MCF 10A (cell line): ENCODE data around the gene XPNPEP1. TPM values are rescaled to one million over a fixed set of nuclear protein-coding genes. Genes with fewer than 3 reads are reported as not detected.

Source experiments
- BruUV-seq: library from RNA; stranded (reverse); fragments of 400-500 nt; replicated peaks from 2 replicates; lab custom pipeline; 2021; lab: Mats Ljungman, UMichigan
- CTCF ChIA-PET: fragments of 300-600 bp; sonication (Branson Sonifier 250); formaldehyde crosslinking; extraction: SDS; loops from one replicate; lab custom pipeline; 2021; ENCODE audit warnings: antibody characterized with exemption, inconsistent platforms; lab: Yijun Ruan, JAX
- POLR2A ChIA-PET: fragments of 300-600, 350-650 bp; sonication (Branson Sonifier 250); formaldehyde crosslinking; extraction: SDS; loops from one replicate; lab custom pipeline; 2020; ENCODE audit warnings: antibody characterized with exemption, inconsistent platforms; lab: Yijun Ruan, JAX
- DNase-seq: peaks from one replicate; pipeline ENCODE4 v3.0.0-alpha.2; 2018; ENCODE audit not compliant: unreplicated experiment
- H3K27ac Mint-ChIP-seq: one replicate; pipeline ENCODE4 v1.8.0; 2022; ENCODE audit warnings: mild to moderate bottlenecking, low read depth, mixed read lengths; ENCODE audit not compliant: unreplicated experiment
- H3K27me3 Mint-ChIP-seq: one replicate; pipeline ENCODE4 v1.8.0; 2022; ENCODE audit warnings: mixed read lengths; ENCODE audit not compliant: insufficient read depth, unreplicated experiment
- H3K36me3 Mint-ChIP-seq: one replicate; pipeline ENCODE4 v1.8.0; 2022; ENCODE audit warnings: mild to moderate bottlenecking, moderate library complexity, mixed read lengths; ENCODE audit not compliant: insufficient read depth, unreplicated experiment
- H3K4me1 Mint-ChIP-seq: one replicate; pipeline ENCODE4 v1.8.0; 2022; ENCODE audit warnings: mixed read lengths; ENCODE audit not compliant: insufficient read depth, unreplicated experiment
- H3K4me3 Mint-ChIP-seq: one replicate; pipeline ENCODE4 v1.8.0; 2022; ENCODE audit warnings: mild to moderate bottlenecking, moderate library complexity, mixed read lengths; ENCODE audit not compliant: unreplicated experiment
- H3K9me3 Mint-ChIP-seq: one replicate; pipeline ENCODE4 v1.8.0; 2022; ENCODE audit warnings: mixed read lengths; ENCODE audit not compliant: unreplicated experiment
- intact Hi-C: fragments of 100-400 bp; cut with micrococcal nuclease; formaldehyde crosslinking; loops from 2 replicates; pipeline ENCODE4 v1.14.1; 2022
- total RNA-seq: library from RNA; stranded (reverse); gene quantifications from 2 replicates; pipeline ENCODE4 v1.2.3, GENCODE V29; 2022
- TF ChIP-seq, protein P1 (sequence below): fragments of 200-600 bp; IDR thresholded peaks from one replicate; pipeline ENCODE4 v1.8.0; 2022; ENCODE audit warnings: antibody characterized with exemption, mild to moderate bottlenecking; ENCODE audit not compliant: unreplicated experiment

Gene XPNPEP1
- total RNA-seq, 1 experiment from 2014 or later, result 52.1 TPM

DNA sequence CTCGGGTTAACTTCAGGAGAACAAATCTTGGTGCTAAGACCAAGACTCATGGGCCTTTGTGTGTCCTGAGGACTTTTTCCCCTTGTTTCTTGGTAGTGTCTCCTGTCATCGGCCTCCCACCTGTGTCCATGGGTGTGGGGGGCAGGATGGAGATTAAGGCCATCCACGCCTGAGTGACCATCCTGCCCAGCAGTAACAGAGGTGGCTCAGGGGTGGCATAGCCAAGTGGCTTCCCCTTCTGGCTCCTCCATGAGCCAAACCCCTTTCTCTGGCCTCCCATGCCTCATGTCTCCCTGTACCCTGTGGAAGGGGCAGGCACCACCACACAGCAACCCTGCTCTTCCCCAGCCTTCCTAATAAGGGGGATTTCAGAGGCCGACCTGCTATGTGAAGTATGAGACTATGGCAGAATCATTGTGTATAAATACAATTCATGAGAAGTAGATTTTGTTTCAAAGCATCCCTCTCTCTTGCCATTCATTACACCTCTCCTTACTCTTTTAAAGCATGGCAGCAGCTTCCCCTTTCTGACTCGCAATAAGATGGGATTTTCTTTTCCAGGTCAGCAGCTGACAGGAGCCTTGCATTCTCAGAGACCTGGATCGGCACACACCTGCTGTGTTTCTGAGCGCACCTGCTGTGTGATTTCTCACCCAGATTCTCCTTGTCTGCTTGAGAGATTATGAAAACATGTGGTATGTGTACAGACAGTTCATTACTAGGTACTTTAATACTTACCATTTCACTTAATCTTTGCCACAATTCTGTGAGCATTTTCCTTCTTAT is 102.5 kb downstream of the XPNPEP1 start:
- POLR2A ChIA-PET, result no interaction called here
- Mint-ChIP-seq H3K4me3 (no peak overlapping the region), H3K27ac (no peak overlapping the region), H3K9me3 (no peaks in the 10 kb centered on the region), H3K36me3 (no peaks in the 10 kb centered on the region), H3K27me3 (no peaks in the 10 kb centered on the region), H3K4me1 (no peaks in the 10 kb centered on the region)
- TF ChIP-seq, protein P1, sequence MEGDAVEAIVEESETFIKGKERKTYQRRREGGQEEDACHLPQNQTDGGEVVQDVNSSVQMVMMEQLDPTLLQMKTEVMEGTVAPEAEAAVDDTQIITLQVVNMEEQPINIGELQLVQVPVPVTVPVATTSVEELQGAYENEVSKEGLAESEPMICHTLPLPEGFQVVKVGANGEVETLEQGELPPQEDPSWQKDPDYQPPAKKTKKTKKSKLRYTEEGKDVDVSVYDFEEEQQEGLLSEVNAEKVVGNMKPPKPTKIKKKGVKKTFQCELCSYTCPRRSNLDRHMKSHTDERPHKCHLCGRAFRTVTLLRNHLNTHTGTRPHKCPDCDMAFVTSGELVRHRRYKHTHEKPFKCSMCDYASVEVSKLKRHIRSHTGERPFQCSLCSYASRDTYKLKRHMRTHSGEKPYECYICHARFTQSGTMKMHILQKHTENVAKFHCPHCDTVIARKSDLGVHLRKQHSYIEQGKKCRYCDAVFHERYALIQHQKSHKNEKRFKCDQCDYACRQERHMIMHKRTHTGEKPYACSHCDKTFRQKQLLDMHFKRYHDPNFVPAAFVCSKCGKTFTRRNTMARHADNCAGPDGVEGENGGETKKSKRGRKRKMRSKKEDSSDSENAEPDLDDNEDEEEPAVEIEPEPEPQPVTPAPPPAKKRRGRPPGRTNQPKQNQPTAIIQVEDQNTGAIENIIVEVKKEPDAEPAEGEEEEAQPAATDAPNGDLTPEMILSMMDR, result no peak
- CTCF ChIA-PET, result no interaction called here
- no peak for DNase-seq
- intact Hi-C loops, result no loop called here
- no TSS peak for BruUV-seq

DNA sequence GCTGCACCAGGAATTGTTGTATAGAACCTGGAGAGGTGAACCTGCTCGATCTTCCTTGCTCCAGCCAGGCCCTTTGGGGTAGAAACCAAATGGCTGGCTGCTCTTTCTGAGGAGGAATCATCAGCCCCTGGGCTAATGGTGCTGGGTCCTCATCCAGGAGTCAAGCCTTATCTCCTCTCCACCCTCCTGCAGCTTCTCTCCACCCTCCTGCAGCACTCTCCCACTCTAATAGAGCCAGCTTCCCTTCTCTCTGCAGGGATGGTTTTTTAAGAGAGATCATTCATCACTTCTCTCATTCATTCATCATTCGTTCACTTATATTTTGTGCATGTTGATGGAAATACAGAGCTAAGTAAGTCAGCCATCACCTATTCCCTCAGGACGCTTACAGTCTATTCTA is 103.5 kb downstream of the XPNPEP1 start:
- Mint-ChIP-seq H3K27me3 (no peaks in the 10 kb centered on the region), H3K4me3 (no peak overlapping the region), H3K27ac (peak overlapping the region; percentile 6), H3K36me3 (no peaks in the 10 kb centered on the region), H3K4me1 (no peaks in the 10 kb centered on the region), H3K9me3 (no peaks in the 10 kb centered on the region)
- POLR2A ChIA-PET, result no interaction called here
- TF ChIP-seq, protein P1, result no peak
- CTCF ChIA-PET, result interaction anchor here (0.7 to 0.9 kb wide), 2 partner anchors 46 to 1010 kb away, joined by 3 read pairs; no protein-coding TSS in a partner anchor
- no peak for DNase-seq
- no TSS peak for BruUV-seq
- intact Hi-C loops, result no loop called here

Other genes starting within 250 kb of the XPNPEP1 start
- gene ADD3, start 84.5 kb upstream of the XPNPEP1 start, total RNA-seq, result 11.2 and 14.5 TPM in 2 replicates